ACHN (cell line): ENCODE results near the gene PPP1R7.
"Not testable (repeated sequence)": the region's sequence is repeated elsewhere in the genome, so short reads cannot be mapped to it uniquely, and the experiment has no call there.

Experiments used
- DNase-seq: peaks from one replicate; pipeline ENCODE4 v3.0.0-alpha.2; 2015
- in situ Hi-C: cut with HindIII; loops from 2 replicates; pipeline ENCODE4 v1.10.0; 2017; ENCODE audit warnings: low sequenced_read_pairs, low pct_ligation_motif_present, low pct_unique_long_range_greater_than_20kb

Gene PPP1R7

GRCh38 chr2:241149925-241150659 is at the start of gene PPP1R7:
PPP1R7 (plus strand) TSS chr2:241150467; CDS start chr2:241150496, 29 bp downstream.
- in situ Hi-C loops = no loop called here
- DNase-seq = peak; percentile 97

GRCh38 chr2:241102239-241102803 is 47.9 kb upstream of the PPP1R7 start, which contains the start of gene MTERF4:
MTERF4 (minus strand) TSS chr2:241102287; CDS start chr2:241102273, 14 bp downstream.
- in situ Hi-C loops = no loop called here
- peak; percentile 89 for DNase-seq

GRCh38 chr2:241103176-241103595 is 47.1 kb upstream of the PPP1R7 start:
- in situ Hi-C loops = no loop called here
- no peak for DNase-seq

GRCh38 chr2:241104611-241105010 is 45.7 kb upstream of the PPP1R7 start:
- in situ Hi-C loops, DNase-seq: not testable (repeated sequence)

- DNase-seq = no peak
- in situ Hi-C loops = no loop called here
Measured at GRCh38 chr2:241105641-241106040, 44.6 kb upstream of the PPP1R7 start.

GRCh38 chr2:241107031-241107783 is 43.1 kb upstream of the PPP1R7 start:
- DNase-seq = no peak
- in situ Hi-C loops = no loop called here

- in situ Hi-C loops = no loop called here
- DNase-seq = no peak
Measured at GRCh38 chr2:241108271-241109209, 41.7 kb upstream of the PPP1R7 start.

- no peak for DNase-seq
- in situ Hi-C loops = no loop called here
Measured at GRCh38 chr2:241109210-241110088, 40.8 kb upstream of the PPP1R7 start.

- in situ Hi-C loops = no loop called here
- DNase-seq = no peak
Measured at GRCh38 chr2:241110089-241110606, 40.1 kb upstream of the PPP1R7 start.

- in situ Hi-C loops = no loop called here
- no peak for DNase-seq
Measured at GRCh38 chr2:241110607-241111439, 39.4 kb upstream of the PPP1R7 start.

- in situ Hi-C loops = no loop called here
- no peak for DNase-seq
Measured at GRCh38 chr2:241111440-241111805, 38.8 kb upstream of the PPP1R7 start.

- in situ Hi-C loops = no loop called here
- DNase-seq = no peak
Measured at GRCh38 chr2:241112046-241112445, 38.2 kb upstream of the PPP1R7 start.

GRCh38 chr2:241112592-241112991 is 37.7 kb upstream of the PPP1R7 start:
- in situ Hi-C loops = no loop called here
- DNase-seq = no peak

GRCh38 chr2:241114836-241115235 is 35.4 kb upstream of the PPP1R7 start:
- in situ Hi-C loops = no loop called here
- DNase-seq = no peak

GRCh38 chr2:241115361-241115760 is 34.9 kb upstream of the PPP1R7 start:
- in situ Hi-C loops = no loop called here
- DNase-seq = no peak

GRCh38 chr2:241116606-241117560 is 33.4 kb upstream of the PPP1R7 start:
- no peak for DNase-seq
- in situ Hi-C loops = no loop called here
